Mesodermal cell (in vitro differentiated cells): ENCODE results near the gene GPATCH4.
A peak's percentile ranks its signal among the peaks of the same experiment; 100 is the strongest.
"Not testable (repeated sequence)": the region's sequence is repeated elsewhere in the genome, so short reads cannot be mapped to it uniquely, and the experiment has no call there.

Source experiments
- H3K27ac ChIP-seq: 2 replicates; pipeline ENCODE4 v1.7.0; 2013; ENCODE audit warnings: mild to moderate bottlenecking, low read depth, low read length, moderate library complexity; ENCODE audit not compliant: severe bottlenecking
- H3K36me3 ChIP-seq: 2 replicates; pipeline ENCODE4 v1.7.1; 2013; ENCODE audit warnings: mild to moderate bottlenecking, low read length, moderate library complexity; ENCODE audit not compliant: control insufficient read depth, insufficient read depth
- H3K4me1 ChIP-seq: one replicate; pipeline ENCODE4 v1.7.1; 2013; ENCODE audit warnings: mild to moderate bottlenecking, low read length; ENCODE audit not compliant: insufficient read depth, control insufficient read depth, poor library complexity, severe bottlenecking
- H3K4me3 ChIP-seq: 2 replicates; pipeline ENCODE4 v1.7.0; 2013; ENCODE audit warnings: low read length, control low read depth, mild to moderate bottlenecking; ENCODE audit not compliant: insufficient read depth, poor library complexity, severe bottlenecking; ENCODE audit errors: extremely low read depth
- H3K9me3 ChIP-seq: 2 replicates; pipeline ENCODE4 v1.7.1; 2013; ENCODE audit warnings: mild to moderate bottlenecking, low read length, moderate library complexity; ENCODE audit not compliant: control insufficient read depth
- WGBS, 2 experiments: methylation state at CpG; one replicate each; pipeline ENCODE4 v1.1.5; 2013; ENCODE audit warnings: missing lambda C conversion rate in 2 of 2; ENCODE audit not compliant: insufficient coverage in 2 of 2; 5-methylcytosine and 5-hydroxymethylcytosine counted together

GPATCH4 gene

DNA sequence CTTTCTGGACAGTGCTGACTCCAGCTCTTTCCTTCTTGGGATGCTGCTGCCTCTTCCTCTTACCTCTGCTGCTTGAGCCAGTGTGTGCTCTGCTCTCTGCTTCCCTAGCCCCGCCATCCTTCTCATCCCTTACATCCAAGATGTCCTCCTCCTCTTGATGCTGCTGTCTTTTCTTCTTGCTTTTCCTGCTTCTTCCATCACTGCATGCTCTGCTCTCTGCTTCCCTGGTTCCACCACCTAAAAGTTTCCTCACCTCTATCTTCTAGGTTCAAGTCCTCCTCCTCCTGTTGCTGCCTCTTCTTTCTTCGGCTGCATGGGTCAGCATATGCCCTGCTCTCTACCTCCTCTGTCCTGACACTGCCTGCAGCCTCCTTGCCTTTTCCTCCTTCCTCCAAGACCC lies 6.3 kb downstream of the GPATCH4 start:
- H3K4me1 ChIP-seq, result no peaks in the 10 kb centered on the region
- peaks cover 69% of the 10 kb centered on the region for H3K36me3 ChIP-seq
- no peaks in the 10 kb centered on the region for H3K9me3 ChIP-seq
- no peak overlapping the region for H3K4me3 ChIP-seq
- 95 to 100% methylated on average over 2 of the region's 2 CpGs for WGBS, 2 experiments
- no peak overlapping the region for H3K27ac ChIP-seq

DNA sequence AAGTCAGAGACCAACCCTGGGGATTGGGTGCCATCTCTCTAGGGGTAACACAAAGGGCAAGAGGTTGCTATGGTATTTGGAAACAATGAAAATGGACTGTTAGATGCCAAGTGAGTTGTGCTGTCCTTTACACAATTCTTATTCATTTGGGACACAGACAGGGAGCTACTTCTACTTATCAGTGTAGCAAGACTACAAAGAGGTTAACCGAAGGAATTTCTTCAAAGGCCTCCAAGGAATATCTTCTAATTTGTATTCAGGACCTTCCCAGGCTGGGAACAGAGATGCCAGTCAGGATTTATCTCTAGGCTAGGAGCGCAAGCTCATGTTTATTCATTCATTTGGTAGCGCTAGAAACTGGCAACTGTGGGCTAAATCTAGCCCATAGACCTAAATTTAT lies 7.1 kb downstream of the GPATCH4 start:
- Histone ChIP-seq H3K4me3 (no peak overlapping the region), H3K27ac (no peak overlapping the region), H3K4me1 (no peaks in the 10 kb centered on the region), H3K9me3 (no peaks in the 10 kb centered on the region), H3K36me3 (peaks cover 63% of the 10 kb centered on the region)
- 89 to 96% methylated on average over 3 of the region's 3 CpGs for WGBS, 2 experiments

DNA sequence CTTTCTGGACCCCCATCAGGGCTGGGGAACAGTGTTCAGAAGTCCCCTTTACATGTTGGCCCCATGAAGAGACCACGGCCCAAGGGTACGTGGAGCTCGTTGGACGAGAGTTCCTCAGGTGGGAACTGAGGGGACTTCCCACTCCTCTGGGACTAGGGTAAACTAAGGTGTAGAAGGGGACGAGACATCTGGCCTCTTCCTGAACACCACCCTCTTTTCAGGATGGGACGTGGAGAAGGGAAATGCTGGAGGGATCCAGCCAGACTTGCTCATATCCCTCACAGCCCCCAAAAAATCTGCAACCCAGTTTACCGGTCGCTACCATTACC lies 7.7 kb downstream of the GPATCH4 start:
- H3K36me3 ChIP-seq, result peaks cover 57% of the 10 kb centered on the region
- H3K27ac ChIP-seq, result no peak overlapping the region
- WGBS, 2 experiments, result 97 to 98% methylated on average over 6 to 8 of the region's 8 CpGs
- no peak overlapping the region for H3K4me3 ChIP-seq
- no peaks in the 10 kb centered on the region for H3K4me1 ChIP-seq
- H3K9me3 ChIP-seq, result no peaks in the 10 kb centered on the region

GRCh38 chr1:156592910-156593660 lies 8.2 kb downstream of the GPATCH4 start:
- WGBS, 2 experiments, result 95 to 98% methylated on average over 7 of the region's 8 CpGs
- H3K27ac ChIP-seq, result peak overlapping the region; percentile 7
- H3K9me3 ChIP-seq, result no peaks in the 10 kb centered on the region
- peaks cover 52% of the 10 kb centered on the region for H3K36me3 ChIP-seq
- no peaks in the 10 kb centered on the region for H3K4me1 ChIP-seq
- no peak overlapping the region for H3K4me3 ChIP-seq

DNA sequence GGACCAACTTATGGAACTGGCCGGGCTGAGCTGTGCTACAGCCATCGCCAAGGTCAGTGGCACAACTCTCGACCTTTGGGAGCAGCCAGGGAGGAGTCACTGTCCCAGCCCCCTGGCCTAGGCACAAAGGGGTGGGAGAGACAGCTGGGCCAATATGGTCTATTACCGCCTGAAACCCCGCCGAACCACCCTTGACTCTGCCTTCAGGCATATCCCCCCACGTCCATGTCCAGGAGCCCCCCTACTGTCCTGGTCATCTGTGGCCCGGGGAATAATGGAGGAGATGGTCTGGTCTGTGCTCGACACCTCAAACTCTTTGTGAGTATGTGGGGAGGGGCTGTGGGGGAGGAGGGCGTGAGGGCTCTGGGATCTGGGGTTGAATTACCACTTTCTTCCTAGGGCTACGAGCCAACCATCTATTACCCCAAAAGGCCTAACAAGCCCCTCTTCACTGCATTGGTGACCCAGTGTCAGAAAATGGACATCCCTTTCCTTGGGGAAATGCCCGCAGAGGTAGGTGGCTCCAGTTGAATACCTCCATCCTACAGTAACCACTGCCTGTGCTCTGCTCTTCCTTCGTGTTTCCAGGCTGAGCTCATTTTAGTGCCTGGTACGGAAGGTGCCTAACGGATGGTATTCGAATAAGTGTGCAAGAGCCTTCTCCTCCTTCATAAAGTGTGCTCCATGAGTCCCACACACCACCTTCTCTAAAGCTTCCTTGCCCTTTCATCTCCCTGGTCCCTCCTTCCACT lies 8.9 kb downstream of the GPATCH4 start:
- Histone ChIP-seq H3K4me3 (peak overlapping the region; percentile 69), H3K9me3 (no peaks in the 10 kb centered on the region), H3K4me1 (no peaks in the 10 kb centered on the region), H3K36me3 (peaks cover 44% of the 10 kb centered on the region), H3K27ac (peak overlapping the region; percentile 36)
- 66 to 70% methylated on average over 9 to 12 of the region's 16 CpGs for WGBS, 2 experiments

GRCh38 chr1:156591432-156592157 lies 9.7 kb downstream of the GPATCH4 start, which contains the start of gene NAXE:
NAXE (plus strand) TSS chr1:156591776; CDS start chr1:156591805, 29 bp downstream.
- H3K27ac ChIP-seq, result peak within 1 kb of the TSS; percentile 49
- WGBS, 2 experiments, result 1 to 3% methylated on average over 43 to 51 of the region's 60 CpGs
- peak within 1 kb of the TSS; percentile 69 for H3K4me3 ChIP-seq
- H3K36me3 ChIP-seq, result peaks cover 38% of the 10 kb centered on the region
- no peaks in the 10 kb centered on the region for H3K9me3 ChIP-seq
- no peaks in the 10 kb centered on the region for H3K4me1 ChIP-seq

GRCh38 chr1:156591181-156591431 lies 10.2 kb downstream of the GPATCH4 start:
- H3K9me3 ChIP-seq, result no peaks in the 10 kb centered on the region
- 40 to 49% methylated on average over 3 to 5 of the region's 6 CpGs for WGBS, 2 experiments
- peak overlapping the region; percentile 49 for H3K27ac ChIP-seq
- no peaks in the 10 kb centered on the region for H3K4me1 ChIP-seq
- H3K36me3 ChIP-seq, result peaks cover 33% of the 10 kb centered on the region
- H3K4me3 ChIP-seq, result peak overlapping the region; percentile 69

DNA sequence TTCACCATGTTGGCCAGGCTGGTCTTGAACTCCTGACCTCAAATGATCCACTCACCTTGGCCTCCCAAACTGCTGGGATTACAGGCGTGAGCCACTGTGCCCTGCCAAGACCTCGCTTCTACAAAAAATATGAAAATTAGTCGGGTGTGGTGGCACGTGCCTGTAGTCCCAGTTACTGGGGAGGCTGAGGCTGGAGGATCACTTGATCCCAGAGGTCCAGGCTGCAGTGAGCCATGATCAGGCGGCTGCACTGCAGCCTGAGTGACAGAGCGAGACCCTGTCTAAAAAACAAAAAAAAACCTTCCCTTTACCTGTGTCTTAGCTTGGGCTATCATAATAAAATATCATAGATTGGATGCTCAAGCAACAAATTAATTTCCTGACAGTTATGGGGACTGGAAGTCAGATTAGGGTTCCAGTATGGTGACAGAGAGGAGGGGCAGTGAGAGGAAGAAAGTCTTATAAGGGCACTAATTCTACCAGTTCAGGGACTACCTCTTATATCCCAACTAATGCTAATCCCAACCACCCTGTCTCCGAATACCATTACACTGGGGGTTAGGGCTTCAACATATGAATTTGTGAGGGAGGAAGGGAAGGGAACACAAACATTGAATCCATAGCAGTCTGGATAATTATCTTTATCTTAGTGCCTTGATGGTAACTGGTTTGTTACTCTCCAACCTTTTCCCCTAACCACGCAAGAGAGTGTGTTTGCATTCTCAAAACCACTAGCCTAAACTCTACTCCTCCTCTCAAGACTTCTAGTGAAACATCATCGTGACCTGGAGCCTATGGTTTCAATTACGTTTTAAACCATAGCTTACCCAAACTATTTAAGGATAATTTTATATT lies 10.7 kb downstream of the GPATCH4 start:
- H3K36me3 ChIP-seq, result peaks cover 28% of the 10 kb centered on the region
- 94 to 100% methylated on average over 5 to 6 of the region's 10 CpGs for WGBS, 2 experiments
- no peak overlapping the region for H3K27ac ChIP-seq
- H3K4me3 ChIP-seq, result peak overlapping the region; percentile 69
- H3K9me3 ChIP-seq, result no peaks in the 10 kb centered on the region
- no peaks in the 10 kb centered on the region for H3K4me1 ChIP-seq

DNA sequence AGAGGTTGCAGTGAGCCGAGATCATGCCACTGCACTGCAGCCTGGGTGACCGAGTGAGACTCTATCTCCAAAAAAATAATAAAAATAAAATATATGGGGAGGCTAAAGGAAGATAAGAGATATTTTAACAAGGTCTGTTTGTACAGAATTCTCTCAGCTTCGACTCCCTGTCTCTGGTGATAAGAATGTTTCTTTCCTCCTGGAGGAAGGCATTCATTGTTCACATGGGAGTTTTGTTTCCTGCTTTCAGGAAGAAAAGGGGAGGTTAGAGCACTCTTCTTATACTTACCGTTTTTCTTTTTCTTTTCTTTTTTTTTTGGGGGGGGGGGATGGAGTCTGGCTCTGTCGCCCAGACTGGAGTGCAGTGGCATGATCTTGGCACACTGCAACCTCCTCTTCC lies 11.7 kb downstream of the GPATCH4 start:
- Histone ChIP-seq H3K36me3 (peaks cover 19% of the 10 kb centered on the region), H3K4me3 (no peak overlapping the region), H3K9me3 (no peaks in the 10 kb centered on the region), H3K27ac (no peak overlapping the region), H3K4me1 (no peaks in the 10 kb centered on the region)
- 67 to 80% methylated on average over 1 to 2 of the region's 5 CpGs for WGBS, 2 experiments

DNA sequence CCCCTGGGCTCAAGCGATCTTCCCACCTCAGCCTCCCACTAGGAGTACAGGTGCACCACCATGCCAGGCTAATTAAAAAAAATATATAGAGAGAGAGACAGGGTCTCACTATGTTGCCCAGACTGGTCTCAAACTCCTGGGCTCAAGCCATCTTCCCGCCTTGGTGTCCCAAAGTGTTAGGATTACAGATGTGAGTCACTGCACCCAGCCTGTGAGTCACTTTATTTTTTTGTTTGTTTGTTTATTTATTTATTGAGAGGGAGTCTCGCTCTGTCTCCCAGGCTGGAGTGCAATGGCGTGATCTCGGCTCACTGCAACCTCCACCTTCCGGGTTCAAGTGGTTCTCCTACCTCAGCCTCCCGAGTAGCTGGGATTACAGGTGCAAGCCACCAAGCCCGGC lies 13.4 kb downstream of the GPATCH4 start:
- not testable (repeated sequence) for H3K27ac ChIP-seq, H3K9me3 ChIP-seq, H3K36me3 ChIP-seq, H3K4me3 ChIP-seq, H3K4me1 ChIP-seq
- 89 to 96% methylated on average over 6 to 7 of the region's 8 CpGs for WGBS, 2 experiments
